ENCODE measurements around the gene DSCAM.

Gene DSCAM

DNA sequence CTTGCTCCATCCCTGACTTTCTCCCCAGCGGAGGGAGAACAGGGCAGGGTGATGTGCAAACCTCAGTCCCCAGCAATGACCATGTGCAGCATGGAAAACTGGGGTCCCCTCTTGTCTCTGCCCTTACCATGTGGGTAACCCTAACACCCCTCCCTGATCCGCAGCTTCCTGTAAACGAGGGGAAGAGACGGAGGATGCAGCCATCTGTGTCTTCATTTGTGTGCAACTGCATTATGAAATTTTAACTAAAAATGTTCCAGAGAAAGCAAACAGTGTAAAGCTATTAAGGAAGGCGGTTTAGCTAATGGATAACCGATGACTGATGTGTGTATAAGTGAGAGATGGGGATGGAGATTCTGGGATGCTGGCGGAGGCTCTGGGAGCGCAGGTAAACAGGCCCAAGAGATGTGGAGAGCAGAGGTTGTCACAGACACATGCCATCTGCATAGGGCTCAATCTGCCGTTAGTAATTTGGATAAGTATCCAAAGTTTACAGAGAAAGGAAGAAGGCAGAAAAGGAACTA, 206.6 kb downstream of the DSCAM start:
- Histone ChIP-seq H3K9me3 (ENCODE audit: control insufficient read depth, low read length) (no peaks in the 10 kb centered on the region), H3K27ac (ENCODE audit: low read depth, low read length, severe bottlenecking) (no peak overlapping the region), H3K4me3 (ENCODE audit: extremely low read depth, insufficient read depth, low read length, poor library complexity, severe bottlenecking) (no peak overlapping the region), H3K36me3 (ENCODE audit: control insufficient read depth, insufficient read depth, low read length) (no peaks in the 10 kb centered on the region), H3K4me1 (ENCODE audit: control insufficient read depth, insufficient read depth, low read length, poor library complexity, severe bottlenecking) (no peaks in the 10 kb centered on the region)
- WGBS, 2 experiments (ENCODE audit: insufficient coverage in 2 of 2) = 92 to 94% methylated on average over 8 to 9 of the region's 9 CpGs

GRCh38 chr21:40639616-40640194, 207.3 kb downstream of the DSCAM start:
- H3K36me3 ChIP-seq (ENCODE audit: control insufficient read depth, insufficient read depth, low read length) = no peaks in the 10 kb centered on the region
- H3K4me3 ChIP-seq (ENCODE audit: extremely low read depth, insufficient read depth, low read length, poor library complexity, severe bottlenecking) = no peak overlapping the region
- WGBS, 2 experiments (ENCODE audit: insufficient coverage in 2 of 2) = 88 to 94% methylated on average over 6 of the region's 6 CpGs
- no peaks in the 10 kb centered on the region for H3K4me1 ChIP-seq (ENCODE audit: control insufficient read depth, insufficient read depth, low read length, poor library complexity, severe bottlenecking)
- H3K27ac ChIP-seq (ENCODE audit: low read depth, low read length, severe bottlenecking) = no peak overlapping the region
- H3K9me3 ChIP-seq (ENCODE audit: control insufficient read depth, low read length) = no peaks in the 10 kb centered on the region

- Histone ChIP-seq H3K9me3 (ENCODE audit: control insufficient read depth, low read length) (no peaks in the 10 kb centered on the region), H3K4me1 (ENCODE audit: control insufficient read depth, insufficient read depth, low read length, poor library complexity, severe bottlenecking) (no peaks in the 10 kb centered on the region), H3K27ac (ENCODE audit: low read depth, low read length, severe bottlenecking) (no peak overlapping the region), H3K4me3 (ENCODE audit: extremely low read depth, insufficient read depth, low read length, poor library complexity, severe bottlenecking) (no peak overlapping the region), H3K36me3 (ENCODE audit: control insufficient read depth, insufficient read depth, low read length) (no peaks in the 10 kb centered on the region)
- 89 to 92% methylated on average over 8 to 10 of the region's 17 CpGs for WGBS, 2 experiments (ENCODE audit: insufficient coverage in 2 of 2)
Measured at GRCh38 chr21:40638466-40639251, 208.3 kb downstream of the DSCAM start.

- 86 to 89% methylated on average over 5 to 6 of the region's 9 CpGs for WGBS, 2 experiments (ENCODE audit: insufficient coverage in 2 of 2)
- Histone ChIP-seq H3K27ac (ENCODE audit: low read depth, low read length, severe bottlenecking) (no peak overlapping the region), H3K9me3 (ENCODE audit: control insufficient read depth, low read length) (no peaks in the 10 kb centered on the region), H3K4me1 (ENCODE audit: control insufficient read depth, insufficient read depth, low read length, poor library complexity, severe bottlenecking) (no peaks in the 10 kb centered on the region), H3K36me3 (ENCODE audit: control insufficient read depth, insufficient read depth, low read length) (no peaks in the 10 kb centered on the region), H3K4me3 (ENCODE audit: extremely low read depth, insufficient read depth, low read length, poor library complexity, severe bottlenecking) (no peak overlapping the region)
Measured at GRCh38 chr21:40636026-40636425, 210.9 kb downstream of the DSCAM start.

GRCh38 chr21:40635391-40635790, 211.6 kb downstream of the DSCAM start:
- no peak overlapping the region for H3K27ac ChIP-seq (ENCODE audit: low read depth, low read length, severe bottlenecking)
- 73 to 88% methylated on average over 1 to 3 of the region's 4 CpGs for WGBS, 2 experiments (ENCODE audit: insufficient coverage in 2 of 2)
- no peaks in the 10 kb centered on the region for H3K4me1 ChIP-seq (ENCODE audit: control insufficient read depth, insufficient read depth, low read length, poor library complexity, severe bottlenecking)
- no peak overlapping the region for H3K4me3 ChIP-seq (ENCODE audit: extremely low read depth, insufficient read depth, low read length, poor library complexity, severe bottlenecking)
- H3K36me3 ChIP-seq (ENCODE audit: control insufficient read depth, insufficient read depth, low read length) = no peaks in the 10 kb centered on the region
- H3K9me3 ChIP-seq (ENCODE audit: control insufficient read depth, low read length) = no peaks in the 10 kb centered on the region

DNA sequence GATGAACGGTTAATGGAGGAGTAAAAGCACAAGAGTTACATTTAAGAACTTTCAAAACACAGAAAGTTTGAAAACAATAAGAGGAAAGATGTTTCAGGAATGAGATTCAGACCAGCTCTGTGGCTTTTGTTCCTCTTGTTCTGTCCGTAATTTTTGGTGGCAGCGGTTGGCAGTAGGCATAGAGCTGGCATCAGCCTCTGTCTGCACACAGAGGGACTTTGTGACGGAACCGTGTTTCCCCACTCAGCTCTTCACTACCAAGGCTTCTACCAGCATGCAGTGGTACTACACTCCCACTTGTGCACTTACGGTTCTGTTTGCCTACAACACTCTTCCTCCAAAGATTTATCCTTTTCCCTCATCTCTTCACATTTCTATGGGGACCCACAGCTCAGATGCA, 212.8 kb downstream of the DSCAM start:
- Histone ChIP-seq H3K4me1 (ENCODE audit: control insufficient read depth, insufficient read depth, low read length, poor library complexity, severe bottlenecking) (no peaks in the 10 kb centered on the region), H3K36me3 (ENCODE audit: control insufficient read depth, insufficient read depth, low read length) (no peaks in the 10 kb centered on the region), H3K27ac (ENCODE audit: low read depth, low read length, severe bottlenecking) (no peak overlapping the region), H3K9me3 (ENCODE audit: control insufficient read depth, low read length) (no peaks in the 10 kb centered on the region), H3K4me3 (ENCODE audit: extremely low read depth, insufficient read depth, low read length, poor library complexity, severe bottlenecking) (no peak overlapping the region)
- 93 to 100% methylated on average over 5 of the region's 6 CpGs for WGBS, 2 experiments (ENCODE audit: insufficient coverage in 2 of 2)

- no peaks in the 10 kb centered on the region for H3K9me3 ChIP-seq (ENCODE audit: control insufficient read depth, low read length)
Measured at GRCh38 chr21:40633048-40633447, 213.9 kb downstream of the DSCAM start.

DNA sequence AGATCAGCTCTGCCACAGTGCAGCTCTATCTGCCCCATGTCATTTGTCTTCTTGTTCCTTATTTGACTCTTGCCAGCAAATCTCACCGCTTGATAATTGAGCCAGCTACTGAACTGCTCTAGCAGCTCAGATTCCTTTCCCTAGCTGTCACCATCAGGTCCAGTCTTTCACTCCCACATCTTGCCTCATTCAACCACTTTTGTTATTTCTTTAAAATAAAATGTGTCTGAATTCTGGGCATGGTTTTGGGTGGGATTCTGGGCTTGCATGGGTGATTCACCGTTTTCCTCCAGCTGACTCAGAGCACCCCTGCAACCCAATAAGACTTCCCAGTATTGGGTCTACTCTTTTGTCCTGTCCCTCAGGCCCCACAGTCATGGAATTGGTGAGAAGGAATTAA, 215.7 kb downstream of the DSCAM start:
- Histone ChIP-seq H3K36me3 (ENCODE audit: control insufficient read depth, insufficient read depth, low read length) (no peaks in the 10 kb centered on the region), H3K4me3 (ENCODE audit: extremely low read depth, insufficient read depth, low read length, poor library complexity, severe bottlenecking) (no peak overlapping the region), H3K27ac (ENCODE audit: low read depth, low read length, severe bottlenecking) (no peak overlapping the region), H3K4me1 (ENCODE audit: control insufficient read depth, insufficient read depth, low read length, poor library complexity, severe bottlenecking) (no peaks in the 10 kb centered on the region), H3K9me3 (ENCODE audit: control insufficient read depth, low read length) (no peaks in the 10 kb centered on the region)
- WGBS, 2 experiments (ENCODE audit: insufficient coverage in 2 of 2) = 86 to 100% methylated on average over 1 of the region's 2 CpGs

More at GRCh38 chr21:40633048-40633447, 213.9 kb downstream of the DSCAM start:
- H3K4me3 ChIP-seq (ENCODE audit: extremely low read depth, insufficient read depth, low read length, poor library complexity, severe bottlenecking) = no peak overlapping the region
- no peaks in the 10 kb centered on the region for H3K36me3 ChIP-seq (ENCODE audit: control insufficient read depth, insufficient read depth, low read length)
- 81 to 94% methylated on average over 4 to 6 of the region's 9 CpGs for WGBS, 2 experiments (ENCODE audit: insufficient coverage in 2 of 2)
- no peaks in the 10 kb centered on the region for H3K4me1 ChIP-seq (ENCODE audit: control insufficient read depth, insufficient read depth, low read length, poor library complexity, severe bottlenecking)
- no peak overlapping the region for H3K27ac ChIP-seq (ENCODE audit: low read depth, low read length, severe bottlenecking)

- WGBS, 2 experiments (ENCODE audit: insufficient coverage in 2 of 2) = 86% methylated on average over 2 of the region's 3 CpGs; no CpG with 5 or more reads in 1 of the 2 experiments
- no peak overlapping the region for H3K27ac ChIP-seq (ENCODE audit: low read depth, low read length, severe bottlenecking)
- H3K36me3 ChIP-seq (ENCODE audit: control insufficient read depth, insufficient read depth, low read length) = no peaks in the 10 kb centered on the region
- H3K9me3 ChIP-seq (ENCODE audit: control insufficient read depth, low read length) = no peaks in the 10 kb centered on the region
- H3K4me1 ChIP-seq (ENCODE audit: control insufficient read depth, insufficient read depth, low read length, poor library complexity, severe bottlenecking) = no peaks in the 10 kb centered on the region
- no peak overlapping the region for H3K4me3 ChIP-seq (ENCODE audit: extremely low read depth, insufficient read depth, low read length, poor library complexity, severe bottlenecking)
Measured at GRCh38 chr21:40625991-40626390, 221.0 kb downstream of the DSCAM start.

GRCh38 chr21:40623528-40623927, 223.4 kb downstream of the DSCAM start:
- WGBS, 2 experiments (ENCODE audit: insufficient coverage in 2 of 2) = no CpG with 5 or more reads among the region's 1 CpG
- Histone ChIP-seq H3K4me1 (ENCODE audit: control insufficient read depth, insufficient read depth, low read length, poor library complexity, severe bottlenecking) (no peaks in the 10 kb centered on the region), H3K9me3 (ENCODE audit: control insufficient read depth, low read length) (no peaks in the 10 kb centered on the region), H3K4me3 (ENCODE audit: extremely low read depth, insufficient read depth, low read length, poor library complexity, severe bottlenecking) (no peak overlapping the region), H3K36me3 (ENCODE audit: control insufficient read depth, insufficient read depth, low read length) (no peaks in the 10 kb centered on the region), H3K27ac (ENCODE audit: low read depth, low read length, severe bottlenecking) (no peak overlapping the region)

GRCh38 chr21:40622531-40622930, 224.4 kb downstream of the DSCAM start:
- no peaks in the 10 kb centered on the region for H3K36me3 ChIP-seq (ENCODE audit: control insufficient read depth, insufficient read depth, low read length)
- WGBS, 2 experiments (ENCODE audit: insufficient coverage in 2 of 2) = 58 to 72% methylated on average over 2 of the region's 4 CpGs
- no peak overlapping the region for H3K27ac ChIP-seq (ENCODE audit: low read depth, low read length, severe bottlenecking)
- H3K9me3 ChIP-seq (ENCODE audit: control insufficient read depth, low read length) = no peaks in the 10 kb centered on the region
- H3K4me1 ChIP-seq (ENCODE audit: control insufficient read depth, insufficient read depth, low read length, poor library complexity, severe bottlenecking) = no peaks in the 10 kb centered on the region
- H3K4me3 ChIP-seq (ENCODE audit: extremely low read depth, insufficient read depth, low read length, poor library complexity, severe bottlenecking) = no peak overlapping the region
